Stimulated activated CD4-positive, alpha-beta T cell treated with anti-CD3 and anti-CD28 coated beads, Interleukin-4, amount 100 ng/mL, for 24 hours (primary cell): ENCODE measurements around the gene LRR1.
"Not testable (repeated sequence)": the region's sequence is repeated elsewhere in the genome, so short reads cannot be mapped to it uniquely, and the experiment has no call there.

Source experiments
- DNase-seq: peaks from one replicate; pipeline ENCODE4 v3.0.0-alpha.2; 2020

LRR1 gene

DNA sequence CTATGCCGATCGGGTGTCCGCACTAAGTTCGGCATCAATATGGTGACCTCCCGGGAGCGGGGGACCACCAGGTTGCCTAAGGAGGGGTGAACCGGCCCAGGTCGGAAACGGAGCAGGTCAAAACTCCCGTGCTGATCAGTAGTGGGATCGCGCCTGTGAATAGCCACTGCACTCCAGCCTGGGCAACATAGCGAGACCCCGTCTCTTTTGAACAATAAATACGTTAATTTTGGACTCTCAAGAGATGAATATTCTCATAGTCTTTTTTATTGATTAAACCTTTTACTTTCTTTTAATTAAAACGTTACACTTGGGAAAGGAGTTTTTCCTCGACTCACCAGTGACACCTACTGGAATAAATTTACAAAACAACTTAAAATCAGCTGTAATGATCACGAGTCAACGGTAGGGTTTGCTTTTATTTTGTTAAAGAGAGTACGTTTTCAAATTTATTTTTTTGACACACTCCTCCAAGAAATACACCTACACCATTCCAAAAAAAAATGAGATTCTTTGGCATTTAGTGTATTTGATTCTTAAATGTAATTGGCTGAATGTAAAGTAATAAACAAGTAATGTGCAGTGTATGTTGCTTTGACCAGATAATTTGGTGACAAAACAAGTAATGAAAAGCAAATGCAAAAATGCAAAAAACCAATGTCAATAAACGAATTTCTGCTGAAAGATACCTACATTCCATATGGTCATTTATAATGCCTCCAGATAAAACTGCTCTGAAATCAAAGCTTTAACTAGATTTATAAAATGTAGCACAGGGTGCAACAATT, 11.9 kb upstream of the LRR1 start:
- DNase-seq, result peak; percentile 67

DNA sequence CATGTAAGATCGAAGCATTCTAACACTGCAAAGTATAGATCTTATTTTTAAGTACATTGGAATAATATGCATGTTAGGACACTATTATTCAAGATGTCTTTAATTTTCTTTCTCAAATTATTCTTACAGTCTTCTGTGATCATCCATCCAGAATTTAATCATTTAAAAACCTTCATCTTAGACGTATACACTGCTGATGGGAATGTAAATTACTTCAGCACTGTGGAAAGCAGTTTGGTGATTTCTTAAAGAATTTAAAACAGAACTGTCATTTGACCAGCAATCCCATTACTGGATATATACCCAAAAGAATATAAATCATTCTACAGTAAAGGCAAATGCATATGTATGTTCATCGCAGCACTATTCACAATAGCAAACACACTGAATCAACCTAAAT, 9.4 kb upstream of the LRR1 start:
- no peak for DNase-seq

DNA sequence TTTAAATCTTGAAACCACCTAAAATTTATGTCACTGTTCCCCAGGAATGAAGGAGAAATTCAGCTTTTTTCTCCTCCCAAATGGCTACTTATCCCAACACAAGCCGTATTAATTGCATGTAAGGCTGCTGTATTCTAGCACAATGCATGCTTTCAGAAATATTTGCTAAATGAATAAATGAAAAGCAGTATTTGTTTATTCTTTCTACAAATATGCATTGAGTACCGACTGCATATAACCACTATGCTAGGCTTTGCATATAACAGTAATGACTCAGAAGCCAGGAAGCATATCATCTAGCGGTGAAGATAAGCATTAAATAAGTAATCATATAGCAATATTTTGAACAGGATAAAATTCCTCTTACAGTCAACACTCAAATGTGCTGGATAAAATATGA, 5.7 kb upstream of the LRR1 start:
- no peak for DNase-seq

DNA sequence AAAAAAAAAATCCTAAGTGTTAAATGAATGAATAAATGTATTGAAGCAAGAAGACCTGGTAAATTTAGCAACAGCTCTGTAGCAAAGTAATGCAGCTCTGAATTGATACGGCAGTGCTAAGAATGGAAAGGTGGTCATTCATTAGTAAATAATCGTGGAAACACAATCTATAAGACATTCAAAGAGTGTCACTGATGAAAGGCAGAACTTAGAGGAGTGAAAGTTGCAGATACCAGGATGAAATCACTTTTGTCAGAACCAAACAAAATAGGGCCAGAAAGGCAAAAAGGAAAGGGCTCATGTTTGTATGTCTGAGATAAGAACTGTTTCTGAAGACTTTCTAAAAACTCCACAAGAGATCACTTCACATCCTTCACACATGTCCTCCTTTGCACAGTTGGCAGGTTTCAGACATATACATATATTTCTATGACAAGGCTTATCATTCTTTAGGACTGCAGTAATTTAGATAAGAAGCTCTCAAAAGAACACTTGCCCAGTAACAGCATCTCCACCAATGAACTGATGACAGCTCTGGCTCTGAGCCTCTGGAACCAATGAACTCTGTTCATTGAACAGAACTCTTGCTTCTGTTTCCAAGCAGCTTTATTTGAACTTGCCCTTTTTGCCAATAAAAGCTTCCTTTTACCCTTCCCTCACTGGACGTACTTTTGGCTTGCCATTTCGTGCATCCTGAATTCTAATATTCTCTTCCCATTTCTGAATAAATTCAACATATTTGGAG, 4.2 kb upstream of the LRR1 start:
- DNase-seq, result no peak

DNA sequence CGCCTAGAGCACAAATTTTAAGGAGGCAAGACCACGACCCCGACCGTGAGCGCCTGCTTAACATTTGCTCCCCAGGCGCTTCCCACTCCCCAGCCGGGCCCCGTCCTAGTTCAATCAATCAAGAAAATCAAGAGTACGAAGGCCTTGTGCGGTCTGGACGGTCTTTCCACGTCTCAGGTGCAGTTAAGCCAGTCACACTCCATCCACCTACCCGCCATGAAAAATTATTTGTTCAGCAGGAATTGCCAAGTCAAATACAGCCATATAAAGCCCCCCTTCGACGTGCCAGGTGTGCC, 603 bp upstream of the LRR1 start:
- DNase-seq, result no peak

DNA sequence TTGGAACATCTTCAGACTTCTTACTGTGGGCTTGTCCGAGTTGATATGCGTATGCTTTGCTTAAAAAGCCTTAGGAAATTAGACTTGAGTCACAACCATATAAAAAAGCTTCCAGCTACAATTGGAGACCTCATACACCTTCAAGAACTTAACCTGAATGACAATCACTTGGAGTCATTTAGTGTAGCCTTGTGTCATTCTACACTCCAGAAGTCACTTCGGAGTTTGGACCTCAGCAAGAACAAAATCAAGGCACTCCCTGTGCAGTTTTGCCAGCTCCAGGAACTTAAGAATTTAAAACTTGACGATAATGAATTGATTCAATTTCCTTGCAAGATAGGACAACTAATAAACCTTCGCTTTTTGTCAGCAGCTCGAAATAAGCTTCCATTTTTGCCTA, 8.8 kb downstream of the LRR1 start:
- no peak for DNase-seq

DNA sequence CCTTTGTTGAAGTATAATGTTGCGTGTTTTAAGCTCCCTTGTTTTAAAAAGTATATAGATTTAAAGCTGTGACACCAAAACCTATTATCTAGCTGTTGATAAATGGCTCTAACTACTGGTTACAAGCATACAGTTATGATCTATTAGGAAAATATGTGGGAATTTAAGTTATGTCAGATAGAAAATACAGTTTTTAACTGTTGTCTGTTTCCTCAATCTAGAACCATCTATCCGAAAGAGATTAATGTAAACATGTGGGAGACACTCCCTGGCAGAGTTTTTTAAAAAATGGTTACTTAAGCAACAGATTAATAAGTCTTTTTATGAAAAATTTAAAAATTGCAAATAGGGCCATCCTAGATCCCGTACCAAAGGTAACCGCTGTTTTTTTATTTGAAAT, 13.5 kb downstream of the LRR1 start:
- DNase-seq, result no peak

DNA sequence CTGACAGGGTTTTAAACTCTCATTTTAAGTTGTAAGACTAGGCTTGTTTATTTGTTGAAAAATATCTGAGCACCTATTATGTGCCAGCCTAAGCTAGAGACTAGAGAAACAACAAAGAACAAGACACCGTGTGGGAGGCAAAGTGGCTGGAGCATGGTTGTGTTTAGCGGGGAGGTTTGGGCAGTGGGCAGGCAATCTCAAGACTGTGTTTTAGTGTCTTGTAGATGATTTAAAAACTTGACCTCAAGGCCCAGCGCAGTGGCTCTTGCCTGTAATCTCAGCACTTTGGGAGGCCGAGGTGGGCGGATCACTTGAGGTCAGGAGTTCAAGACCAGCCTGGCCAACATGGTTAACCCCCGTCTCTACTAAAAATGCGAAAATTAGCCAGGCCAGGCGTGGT, 13.9 kb downstream of the LRR1 start:
- no peak for DNase-seq

DNA sequence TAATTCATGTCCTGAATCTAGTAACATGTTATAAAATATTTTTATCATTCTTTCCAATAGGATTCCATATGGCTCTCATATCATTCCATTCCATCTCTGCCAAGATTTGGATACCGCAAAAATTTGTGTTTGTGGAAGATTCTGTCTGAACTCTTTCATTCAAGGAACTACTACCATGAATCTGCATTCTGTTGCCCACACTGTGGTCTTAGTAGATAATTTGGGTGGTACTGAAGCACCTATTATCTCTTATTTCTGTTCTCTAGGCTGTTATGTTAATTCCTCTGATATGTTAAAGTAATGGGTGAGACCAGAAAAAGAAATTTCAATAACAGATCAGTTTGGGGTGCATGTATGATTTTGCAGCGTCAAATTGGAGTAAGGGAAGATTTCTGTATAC, 15.5 kb downstream of the LRR1 start:
- no peak for DNase-seq

DNA sequence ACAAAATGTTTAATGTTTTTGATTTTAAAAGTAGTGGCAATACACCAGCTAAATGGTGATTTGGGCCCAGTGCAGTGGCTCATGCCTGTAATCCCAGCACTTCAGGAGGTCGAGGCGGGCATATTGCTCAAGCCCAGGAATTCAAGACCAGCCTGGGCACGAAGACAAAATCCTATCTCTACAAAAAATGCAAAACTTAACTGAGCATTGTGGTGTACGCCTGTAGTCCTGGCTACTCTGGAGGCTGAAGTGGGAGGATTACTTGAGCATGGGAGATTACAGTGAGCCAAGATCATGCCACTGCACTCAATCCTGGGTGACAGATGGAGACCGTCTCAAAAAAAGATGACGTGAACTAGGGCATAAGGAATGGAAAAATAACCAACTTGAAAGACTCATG, 17.0 kb downstream of the LRR1 start:
- no peak for DNase-seq

DNA sequence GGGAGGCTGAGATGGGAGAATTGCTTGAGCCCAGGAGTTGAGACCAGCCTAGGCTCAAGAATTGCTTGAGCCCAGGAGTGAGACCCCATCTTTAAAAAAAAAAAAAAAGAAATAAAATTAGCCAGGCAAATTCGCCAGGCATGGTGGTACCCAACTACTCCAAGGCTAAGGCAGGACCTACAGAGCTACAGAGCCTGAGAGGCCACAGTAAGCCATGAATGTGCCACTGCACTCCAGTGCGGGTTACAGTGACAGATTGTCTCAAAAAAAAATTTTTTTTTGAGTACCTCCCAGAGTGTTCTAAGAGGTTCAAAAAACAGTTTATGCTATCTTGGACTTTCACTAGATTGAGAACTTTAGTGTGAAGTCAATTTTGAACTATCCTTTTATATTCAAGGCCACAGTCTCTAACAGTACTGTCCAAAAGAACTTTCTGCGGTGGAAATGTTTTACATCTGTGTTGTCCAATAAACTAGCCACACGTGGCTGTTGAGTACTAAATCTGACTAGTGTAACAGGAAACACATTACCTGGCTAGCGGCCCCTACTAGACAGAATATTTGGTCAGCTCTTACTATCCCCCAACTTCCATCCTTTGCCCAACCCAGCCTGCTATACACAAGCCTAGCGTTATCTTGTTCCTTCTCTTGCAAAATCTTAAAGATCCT, 19.2 kb downstream of the LRR1 start:
- no peak for DNase-seq

DNA sequence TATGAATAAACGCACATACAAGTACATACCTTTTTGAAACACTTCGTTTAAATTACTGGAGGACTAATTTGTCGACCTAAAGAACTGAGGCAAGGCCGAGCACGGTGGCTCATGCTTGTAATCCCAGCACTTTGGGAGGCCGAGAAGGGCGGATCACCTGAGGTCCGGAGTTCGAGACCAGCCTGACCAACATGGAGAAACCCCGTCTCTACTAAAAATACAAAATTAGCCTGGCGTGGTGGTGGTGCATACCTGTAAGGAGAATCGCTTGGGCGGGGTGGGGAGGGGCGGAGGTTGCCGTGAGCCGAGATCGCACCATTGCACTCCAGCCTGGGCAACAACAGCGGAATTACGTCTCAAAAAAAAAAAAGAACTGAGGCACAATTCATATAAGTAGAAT, 20.5 kb downstream of the LRR1 start:
- DNase-seq, result not testable (repeated sequence)

DNA sequence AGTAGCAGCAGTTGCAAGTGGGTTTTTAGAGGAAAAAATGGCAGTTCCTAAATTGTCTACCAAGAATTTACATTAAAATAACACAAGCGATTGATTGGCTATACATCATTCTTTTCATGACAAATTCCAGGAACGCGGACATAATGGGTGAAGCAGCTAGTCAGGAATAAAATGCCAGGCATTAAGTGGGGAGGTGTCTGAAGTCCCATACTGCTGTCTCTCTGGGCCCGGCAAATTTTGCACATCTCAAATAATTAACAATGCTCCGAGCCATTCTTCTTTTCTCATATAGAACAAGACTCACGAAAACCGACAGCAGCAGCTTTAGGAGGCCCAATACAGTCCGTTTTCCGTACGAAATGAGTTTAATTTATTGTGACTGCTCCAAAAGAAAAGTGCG, 21.0 kb downstream of the LRR1 start:
- no peak for DNase-seq

DNA sequence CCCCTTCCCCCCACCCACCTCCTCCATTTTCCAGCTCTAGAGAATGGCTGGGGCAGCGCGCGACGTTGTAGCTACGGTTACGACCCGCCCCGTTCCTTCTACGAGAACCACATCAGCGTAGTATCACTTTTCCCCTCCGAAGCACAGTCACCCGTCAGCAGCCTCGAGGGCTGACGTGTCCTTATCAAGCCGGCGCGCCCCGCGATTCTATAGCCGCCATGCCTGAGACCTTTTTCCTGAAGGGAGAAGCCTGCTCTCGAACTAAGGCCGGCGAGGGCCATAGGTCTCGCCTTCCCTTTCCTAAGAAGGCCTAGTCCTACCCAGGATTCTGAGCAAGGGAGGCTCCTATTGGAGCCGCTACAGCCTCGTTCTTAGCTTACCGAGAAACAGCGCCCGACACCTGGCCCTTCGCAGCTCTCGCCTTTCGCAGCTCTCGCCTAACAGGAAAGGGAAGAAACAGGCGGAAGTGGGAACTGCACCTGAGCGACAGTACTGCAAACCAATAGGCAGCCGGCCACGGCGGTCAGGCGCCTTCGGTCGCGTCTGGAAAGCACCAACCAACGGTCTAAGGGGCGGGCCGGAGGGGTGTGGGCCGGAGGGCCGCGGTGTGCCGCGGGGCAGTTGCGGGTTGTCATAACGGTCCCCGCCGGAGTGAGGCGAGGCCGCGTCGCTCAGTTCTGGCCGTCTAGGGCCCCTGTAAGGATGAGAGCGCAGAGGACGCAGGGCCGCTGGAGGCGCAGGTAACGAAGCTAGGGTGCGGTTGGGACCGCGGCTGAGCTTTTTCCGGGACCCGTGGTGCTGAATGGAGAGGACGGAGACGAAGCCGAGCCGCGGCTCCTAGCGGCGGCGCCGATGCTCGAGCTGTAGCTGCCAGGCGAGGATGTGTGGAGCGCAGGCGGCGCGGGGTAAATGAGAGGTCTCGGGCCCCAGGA, 21.7 kb downstream of the LRR1 start, which contains the start of the genes MGAT2 and RPL36AL:
Gene MGAT2 (plus strand): TSS at position 618 of the 932 bp plus-strand sequence. CDS start 470 bp downstream, outside the sequence.
Gene RPL36AL (minus strand): TSS at position 445 of the 932 bp plus-strand sequence. CDS start 1,522 bp downstream, outside the sequence.
- peak; percentile 96 for DNase-seq

DNA sequence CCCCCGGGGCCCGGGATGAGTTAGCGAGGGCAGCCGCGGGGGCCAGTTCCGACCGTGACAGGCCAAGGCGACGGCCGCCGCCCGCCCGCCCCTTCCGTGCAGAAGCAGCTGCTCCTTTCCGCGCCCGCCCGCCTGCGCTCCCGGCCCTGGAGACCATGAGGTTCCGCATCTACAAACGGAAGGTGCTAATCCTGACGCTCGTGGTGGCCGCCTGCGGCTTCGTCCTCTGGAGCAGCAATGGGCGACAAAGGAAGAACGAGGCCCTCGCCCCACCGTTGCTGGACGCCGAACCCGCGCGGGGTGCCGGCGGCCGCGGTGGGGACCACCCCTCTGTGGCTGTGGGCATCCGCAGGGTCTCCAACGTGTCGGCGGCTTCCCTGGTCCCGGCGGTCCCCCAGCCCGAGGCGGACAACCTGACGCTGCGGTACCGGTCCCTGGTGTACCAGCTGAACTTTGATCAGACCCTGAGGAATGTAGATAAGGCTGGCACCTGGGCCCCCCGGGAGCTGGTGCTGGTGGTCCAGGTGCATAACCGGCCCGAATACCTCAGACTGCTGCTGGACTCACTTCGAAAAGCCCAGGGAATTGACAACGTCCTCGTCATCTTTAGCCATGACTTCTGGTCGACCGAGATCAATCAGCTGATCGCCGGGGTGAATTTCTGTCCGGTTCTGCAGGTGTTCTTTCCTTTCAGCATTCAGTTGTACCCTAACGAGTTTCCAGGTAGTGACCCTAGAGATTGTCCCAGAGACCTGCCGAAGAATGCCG, 22.6 kb downstream of the LRR1 start:
- DNase-seq, result peak; percentile 64

DNA sequence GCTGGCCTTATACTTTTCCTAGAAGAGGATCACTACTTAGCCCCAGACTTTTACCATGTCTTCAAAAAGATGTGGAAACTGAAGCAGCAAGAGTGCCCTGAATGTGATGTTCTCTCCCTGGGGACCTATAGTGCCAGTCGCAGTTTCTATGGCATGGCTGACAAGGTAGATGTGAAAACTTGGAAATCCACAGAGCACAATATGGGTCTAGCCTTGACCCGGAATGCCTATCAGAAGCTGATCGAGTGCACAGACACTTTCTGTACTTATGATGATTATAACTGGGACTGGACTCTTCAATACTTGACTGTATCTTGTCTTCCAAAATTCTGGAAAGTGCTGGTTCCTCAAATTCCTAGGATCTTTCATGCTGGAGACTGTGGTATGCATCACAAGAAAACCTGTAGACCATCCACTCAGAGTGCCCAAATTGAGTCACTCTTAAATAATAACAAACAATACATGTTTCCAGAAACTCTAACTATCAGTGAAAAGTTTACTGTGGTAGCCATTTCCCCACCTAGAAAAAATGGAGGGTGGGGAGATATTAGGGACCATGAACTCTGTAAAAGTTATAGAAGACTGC, 23.4 kb downstream of the LRR1 start:
- DNase-seq, result no peak

DNA sequence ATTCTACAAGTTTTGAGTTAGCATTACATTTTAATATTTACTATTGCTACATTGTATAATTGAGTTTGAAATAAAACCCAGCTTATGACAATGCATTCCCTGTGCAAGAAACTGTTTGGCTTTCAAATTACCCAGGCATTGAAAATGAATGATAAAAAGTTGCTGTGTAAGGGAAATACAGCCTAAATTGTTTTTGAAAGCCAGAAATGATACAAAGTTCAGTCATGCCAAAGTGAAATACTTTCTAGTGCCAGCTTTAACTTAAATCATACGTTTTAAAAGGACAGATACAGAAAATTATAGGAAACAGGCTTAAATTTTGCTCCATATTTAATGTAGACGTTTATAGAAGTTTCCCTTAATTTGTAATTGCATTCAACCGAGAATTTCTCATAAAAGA, 24.6 kb downstream of the LRR1 start:
- DNase-seq, result no peak

DNA sequence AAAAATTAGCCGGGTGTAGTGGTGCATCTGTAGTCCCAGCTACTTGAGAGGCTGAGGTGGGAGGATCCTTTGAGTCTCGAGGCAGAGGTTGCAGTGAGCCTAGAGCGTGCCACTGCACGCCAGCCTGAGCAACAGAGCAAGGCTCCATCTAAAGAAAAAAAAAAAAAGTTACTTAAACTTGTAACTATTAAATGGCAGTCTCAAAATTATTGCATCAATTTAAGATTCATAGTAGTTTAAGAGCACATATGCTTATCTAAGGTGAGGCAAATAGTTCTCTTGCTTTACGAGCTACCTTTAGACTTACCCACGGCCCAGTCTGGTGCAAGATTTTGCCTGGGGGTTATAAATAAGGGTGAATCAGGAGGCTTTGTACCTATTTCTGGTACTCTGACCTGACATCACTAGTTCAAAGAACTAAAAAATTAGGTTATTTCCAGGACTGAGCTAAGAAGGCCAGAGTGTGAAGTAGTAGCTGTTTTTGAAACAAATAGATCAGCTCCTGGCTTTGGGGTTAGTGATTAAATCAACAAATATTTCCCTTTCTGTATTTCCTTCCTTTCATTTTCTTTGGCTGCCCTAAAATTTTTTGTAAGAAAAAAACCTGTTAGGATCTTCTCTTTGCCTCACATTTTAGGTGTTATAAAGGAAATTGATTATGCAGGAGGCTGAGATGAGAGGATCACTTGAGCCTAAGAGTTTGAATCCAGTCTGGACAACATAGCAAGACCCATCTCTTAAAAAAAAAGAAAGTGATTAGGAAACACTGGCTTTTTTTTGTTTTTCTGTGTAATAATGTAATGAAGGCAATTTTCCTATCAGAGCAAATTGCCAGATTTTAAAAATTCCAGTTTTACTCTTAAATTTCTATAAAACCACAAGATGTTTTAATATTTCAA, 25.4 kb downstream of the LRR1 start:
- DNase-seq, result no peak

DNA sequence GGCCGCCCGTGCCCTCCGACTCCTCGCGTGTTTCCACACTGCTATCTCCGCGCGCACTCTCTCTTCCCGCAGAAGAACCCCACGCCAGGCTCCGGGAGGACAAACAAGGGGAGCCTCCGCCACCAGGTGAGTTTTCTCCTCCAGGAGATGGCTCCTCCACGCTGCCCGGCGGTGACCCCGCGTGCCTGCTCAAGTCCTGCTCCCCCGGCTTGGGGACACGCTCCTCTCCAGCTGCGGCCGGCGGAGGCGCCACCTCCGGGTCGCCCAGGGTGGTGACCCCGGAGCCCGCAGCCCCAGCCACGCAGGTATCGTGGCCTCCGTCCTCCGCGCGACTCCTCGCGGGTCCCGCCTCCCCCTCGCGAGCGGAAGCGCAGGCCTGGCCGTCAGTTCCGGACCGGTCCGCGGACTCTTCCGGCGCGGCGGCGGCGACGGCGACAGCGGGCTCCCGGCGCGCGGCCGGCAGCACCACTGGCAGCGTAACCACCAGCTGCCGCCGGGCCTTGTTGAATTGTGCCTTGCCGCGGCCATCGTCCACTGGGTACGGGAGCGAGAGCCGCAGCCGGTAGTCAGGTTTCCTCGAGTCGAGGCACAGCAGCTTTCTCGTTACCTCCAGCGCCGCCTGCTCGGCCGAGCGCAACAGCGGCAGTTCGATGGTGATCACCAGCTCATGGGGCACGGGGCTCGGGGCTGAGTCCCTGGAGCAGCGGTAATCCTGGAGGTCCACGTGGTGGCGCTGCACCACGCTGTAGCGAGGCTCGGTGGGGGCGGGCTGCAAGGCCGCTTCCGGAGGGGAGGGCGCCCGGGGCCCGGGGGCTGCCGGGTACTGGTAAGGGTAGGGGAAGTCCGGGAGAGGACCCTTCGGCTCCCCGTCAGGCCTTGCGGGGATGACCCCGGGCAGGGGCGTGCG, 35.2 kb downstream of the LRR1 start:
- peak; percentile 96 for DNase-seq
